Midbrain (tissue), 1 donor: ENCODE results near the gene TAX1BP3.
"Not testable (repeated sequence)": the region's sequence is repeated elsewhere in the genome, so short reads cannot be mapped to it uniquely, and the experiment has no call there.

Experiments used
- DNase-seq: peaks from one replicate; lab custom pipeline; 2025; lab: John Stamatoyannopoulos, UW

Gene TAX1BP3

GRCh38 chr17:3668279-3669084 lies at the start of gene TAX1BP3, which contains the start of gene EMC6:
Gene TAX1BP3, minus strand, starts transcription at chr17:3668578. Its CDS starts 52 bp downstream, at chr17:3668526.
Gene EMC6, plus strand, starts transcription at chr17:3668812. Its CDS starts 335 bp downstream, at chr17:3669147.
- peak; percentile 98 for DNase-seq

DNA sequence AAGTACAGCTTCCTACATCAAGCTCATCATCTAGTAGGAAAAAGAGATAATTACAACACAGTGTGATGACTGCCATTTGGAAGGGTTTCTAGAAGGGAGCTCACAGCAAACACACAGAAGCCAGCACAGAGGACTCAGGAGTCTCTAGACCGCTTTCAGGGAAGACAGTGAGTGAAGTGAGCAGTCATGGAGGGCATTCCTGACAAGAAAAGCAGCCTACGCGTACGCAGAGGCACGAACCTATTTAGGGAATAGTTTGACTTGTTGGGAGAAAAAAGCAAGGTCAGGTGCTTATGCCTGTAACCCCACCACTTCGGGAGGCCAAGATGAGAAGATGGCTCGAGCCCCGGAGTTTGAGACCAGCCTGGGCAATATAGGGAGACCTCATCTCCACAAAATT lies 46.9 kb upstream of the TAX1BP3 start:
- no peak for DNase-seq

- no peak for DNase-seq
Observed at GRCh38 chr17:3712811-3713463, 44.6 kb upstream of the TAX1BP3 start.

- DNase-seq = no peak
Observed at GRCh38 chr17:3710951-3711383, 42.6 kb upstream of the TAX1BP3 start.

DNA sequence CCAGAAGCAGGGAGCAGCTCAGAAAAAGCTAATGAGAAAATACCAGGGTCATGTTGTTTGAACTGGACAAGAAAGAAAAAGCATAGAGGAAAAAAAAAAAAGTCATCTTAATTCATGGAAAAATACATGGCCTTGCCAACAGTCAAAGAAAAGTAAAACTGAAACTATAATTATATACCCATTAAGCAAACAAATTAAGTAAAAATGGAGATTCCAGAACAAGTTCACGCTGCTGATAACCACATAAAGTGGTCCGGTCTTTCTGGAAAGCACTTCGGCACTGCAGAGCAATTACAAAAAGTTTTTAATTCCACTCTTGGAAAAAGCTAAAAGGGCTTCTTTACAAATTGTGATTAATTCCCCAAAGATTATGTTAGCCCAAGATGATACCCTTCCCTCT lies 40.0 kb upstream of the TAX1BP3 start:
- no peak for DNase-seq

GRCh38 chr17:3705718-3705984 lies 37.3 kb upstream of the TAX1BP3 start:
- not testable (repeated sequence) for DNase-seq

DNA sequence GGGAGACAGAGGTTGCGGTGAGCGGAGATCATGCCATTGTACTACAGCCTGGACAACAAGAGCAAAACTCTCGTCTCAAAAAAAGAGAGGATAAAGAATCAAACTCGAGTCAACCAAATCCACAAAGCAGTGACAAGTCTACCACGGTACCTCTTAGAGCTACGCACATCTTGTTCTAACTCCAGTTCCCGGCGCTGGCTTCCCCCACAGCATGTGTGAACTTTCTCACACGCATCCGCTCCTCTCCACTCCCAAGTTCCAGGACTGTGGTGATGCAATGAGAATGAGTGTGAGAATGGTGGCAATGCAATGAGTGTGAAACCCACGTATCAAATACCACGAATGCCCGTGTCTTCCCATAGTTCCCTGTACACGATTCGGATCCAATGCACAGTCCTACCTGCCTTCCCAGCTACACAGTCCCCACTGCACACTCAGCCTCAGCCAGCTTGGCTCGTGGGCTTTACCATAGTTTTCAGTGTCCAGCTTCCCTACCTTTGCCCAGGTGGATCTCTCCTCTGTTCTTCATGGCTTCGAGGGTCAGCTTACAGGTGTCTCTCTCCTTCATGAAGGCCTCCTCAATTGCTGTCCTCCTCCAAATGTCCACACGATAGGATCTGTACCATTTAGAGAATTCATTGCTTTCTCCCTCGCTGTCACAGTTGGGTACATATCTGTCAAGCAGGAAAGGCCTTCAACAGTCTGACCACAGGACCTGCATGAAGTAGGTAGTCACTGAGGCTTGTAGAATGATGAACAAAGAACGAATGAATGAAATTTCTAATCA lies 36.7 kb upstream of the TAX1BP3 start:
- no peak for DNase-seq

GRCh38 chr17:3702041-3702539 lies 33.7 kb upstream of the TAX1BP3 start:
- DNase-seq = not testable (repeated sequence)

DNA sequence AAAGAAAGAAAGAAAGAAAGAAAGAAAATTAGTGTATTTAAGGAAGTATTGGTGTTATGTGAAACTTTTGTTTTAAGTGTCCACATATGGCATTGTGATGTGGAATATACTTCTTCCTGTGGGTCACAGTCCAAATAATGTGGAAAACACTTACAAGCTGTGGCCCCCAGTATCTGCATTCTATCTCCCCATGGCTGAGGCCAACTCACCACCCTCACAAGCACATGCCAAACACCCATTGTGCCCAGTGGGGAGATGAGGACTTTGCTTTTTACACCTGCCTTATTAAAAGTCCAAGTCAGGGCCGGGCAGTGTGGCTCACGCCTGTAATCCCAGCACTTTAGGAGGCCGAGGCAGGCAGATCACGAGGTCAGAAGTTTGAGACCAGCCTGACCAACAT lies 31.6 kb upstream of the TAX1BP3 start:
- DNase-seq = no peak

GRCh38 chr17:3698139-3698538 lies 29.8 kb upstream of the TAX1BP3 start:
- no peak for DNase-seq

GRCh38 chr17:3697103-3697476 lies 28.7 kb upstream of the TAX1BP3 start:
- no peak for DNase-seq

DNA sequence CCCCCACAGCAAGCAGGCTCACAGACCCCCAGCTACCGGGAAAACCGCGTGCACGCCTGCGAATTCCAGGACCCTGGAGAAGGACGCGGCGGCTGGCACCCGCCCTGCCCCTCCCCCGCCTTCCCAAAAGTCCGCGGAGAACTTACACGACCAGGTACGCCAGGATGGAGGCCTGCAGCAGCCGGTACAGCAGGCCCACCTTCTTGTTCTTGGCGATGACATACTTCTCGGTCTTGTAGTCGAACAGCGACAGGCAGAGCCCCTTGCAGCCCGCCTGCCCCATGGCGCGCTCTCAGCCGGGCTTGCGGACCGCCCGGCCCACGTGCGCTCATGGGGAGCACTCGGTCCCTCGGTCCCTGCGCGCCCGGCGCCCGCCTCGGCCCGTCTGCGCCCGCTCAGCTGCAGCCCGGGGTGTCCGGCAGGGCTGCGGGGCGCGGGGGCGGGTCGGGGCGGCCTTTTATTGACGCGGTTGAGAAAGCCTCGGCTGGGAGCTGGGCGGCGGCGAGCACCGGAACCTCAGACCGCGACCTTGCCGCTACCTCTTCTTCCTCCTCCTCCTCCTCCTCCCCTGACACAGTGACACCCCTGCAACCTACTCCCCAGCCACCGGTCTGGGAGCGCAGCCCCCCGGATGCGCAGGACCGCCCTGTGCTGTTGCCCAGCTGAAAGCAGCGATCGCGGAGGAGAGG lies 27.5 kb upstream of the TAX1BP3 start, which contains the start of gene P2RX5:
Gene P2RX5 (minus strand): TSS at position 433 of the 689 bp plus-strand sequence. CDS start 150 bp downstream, at position 283.
- no peak for DNase-seq

DNA sequence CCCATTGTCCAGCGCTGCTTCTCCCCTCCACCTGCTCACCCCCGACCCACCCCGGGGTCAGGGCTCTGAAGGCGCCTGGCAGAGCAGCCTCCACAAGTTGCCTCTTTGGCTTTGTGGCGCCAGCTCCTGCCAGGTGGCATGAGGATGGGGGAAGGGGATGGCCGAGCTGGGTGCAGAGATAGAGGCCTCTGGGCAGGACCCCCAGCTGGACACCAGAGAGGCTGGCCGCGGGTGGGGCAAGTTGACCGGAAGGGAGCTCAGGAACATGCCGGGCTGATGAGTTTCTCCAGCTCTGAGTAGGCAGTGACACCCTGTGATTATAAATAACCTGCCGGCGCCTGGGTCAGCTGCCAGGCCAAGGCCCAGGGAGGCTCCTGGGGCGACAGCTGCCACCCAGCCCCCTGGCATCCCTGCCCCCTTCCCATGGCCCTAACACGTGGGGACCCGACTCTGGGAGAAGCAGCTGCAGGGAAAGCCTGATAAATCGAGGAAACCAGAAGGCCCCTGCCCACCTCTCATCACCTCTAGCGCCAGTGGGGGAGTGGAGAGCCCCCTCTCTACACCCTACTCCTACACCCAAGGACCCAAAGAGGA lies 26.8 kb upstream of the TAX1BP3 start:
- DNase-seq = no peak

DNA sequence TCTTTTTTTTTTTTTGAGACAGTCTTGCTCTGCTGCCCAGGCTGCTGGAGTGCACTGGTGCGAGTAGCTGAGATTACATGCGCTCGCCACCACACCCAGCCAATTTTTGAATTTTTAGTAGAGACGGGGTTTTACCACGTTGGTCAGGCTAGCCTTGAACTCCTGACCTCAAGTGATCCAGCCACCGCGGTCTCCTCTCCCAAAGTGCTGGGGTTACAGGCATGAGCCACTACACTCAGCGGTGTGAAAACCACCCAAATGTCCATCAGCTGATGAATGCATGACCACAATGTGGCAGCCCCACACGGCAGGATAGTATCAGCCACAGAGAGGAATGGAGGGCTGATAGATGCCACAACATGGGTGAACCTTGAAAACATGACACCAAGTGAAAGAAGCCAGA lies 25.5 kb upstream of the TAX1BP3 start:
- DNase-seq = no peak

- no peak for DNase-seq
Observed at GRCh38 chr17:3693141-3693540, 24.8 kb upstream of the TAX1BP3 start.

DNA sequence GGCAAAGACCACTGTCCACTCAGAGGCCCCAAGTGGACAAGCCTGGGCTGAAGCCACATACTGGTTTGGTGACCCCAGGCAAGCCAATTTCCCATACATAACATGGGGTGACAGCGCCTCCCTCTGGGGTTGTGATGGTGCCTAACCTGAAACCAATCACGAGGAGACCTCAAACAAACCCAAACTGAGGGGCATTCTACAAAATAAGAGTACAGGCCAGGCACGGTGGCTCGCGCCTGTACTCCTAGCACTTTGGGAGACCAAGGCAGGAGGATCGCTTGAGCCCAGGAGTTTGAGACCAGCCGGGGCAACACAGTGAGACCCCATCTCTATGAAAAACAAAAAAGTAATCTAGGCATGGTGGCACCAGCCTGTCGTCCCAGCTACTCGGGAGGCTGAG lies 24.0 kb upstream of the TAX1BP3 start:
- DNase-seq = no peak

DNA sequence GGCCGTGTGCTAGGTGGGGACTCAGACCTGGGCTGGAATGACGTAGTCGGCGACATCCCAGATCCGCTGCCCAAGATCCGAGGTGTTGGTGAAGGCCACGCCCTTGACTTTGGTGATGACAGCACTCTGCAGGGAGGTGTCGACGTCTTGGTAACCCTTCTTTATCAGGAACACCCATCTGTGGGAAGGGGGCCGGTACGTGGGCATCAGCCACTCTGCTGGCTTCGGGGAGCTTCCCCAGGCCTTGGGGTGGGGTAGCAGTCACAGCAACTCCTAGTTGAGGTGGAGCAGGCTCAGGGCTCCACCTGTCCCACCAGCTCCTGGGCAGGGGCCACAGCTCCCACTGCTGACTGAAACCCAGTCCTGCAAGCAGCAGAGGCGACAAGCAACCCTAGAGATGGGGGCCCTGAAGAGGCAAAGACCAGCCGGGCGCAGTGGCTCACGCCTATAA lies 23.3 kb upstream of the TAX1BP3 start:
- DNase-seq = no peak

- DNase-seq = no peak
Observed at GRCh38 chr17:3690094-3690715, 21.8 kb upstream of the TAX1BP3 start.

DNA sequence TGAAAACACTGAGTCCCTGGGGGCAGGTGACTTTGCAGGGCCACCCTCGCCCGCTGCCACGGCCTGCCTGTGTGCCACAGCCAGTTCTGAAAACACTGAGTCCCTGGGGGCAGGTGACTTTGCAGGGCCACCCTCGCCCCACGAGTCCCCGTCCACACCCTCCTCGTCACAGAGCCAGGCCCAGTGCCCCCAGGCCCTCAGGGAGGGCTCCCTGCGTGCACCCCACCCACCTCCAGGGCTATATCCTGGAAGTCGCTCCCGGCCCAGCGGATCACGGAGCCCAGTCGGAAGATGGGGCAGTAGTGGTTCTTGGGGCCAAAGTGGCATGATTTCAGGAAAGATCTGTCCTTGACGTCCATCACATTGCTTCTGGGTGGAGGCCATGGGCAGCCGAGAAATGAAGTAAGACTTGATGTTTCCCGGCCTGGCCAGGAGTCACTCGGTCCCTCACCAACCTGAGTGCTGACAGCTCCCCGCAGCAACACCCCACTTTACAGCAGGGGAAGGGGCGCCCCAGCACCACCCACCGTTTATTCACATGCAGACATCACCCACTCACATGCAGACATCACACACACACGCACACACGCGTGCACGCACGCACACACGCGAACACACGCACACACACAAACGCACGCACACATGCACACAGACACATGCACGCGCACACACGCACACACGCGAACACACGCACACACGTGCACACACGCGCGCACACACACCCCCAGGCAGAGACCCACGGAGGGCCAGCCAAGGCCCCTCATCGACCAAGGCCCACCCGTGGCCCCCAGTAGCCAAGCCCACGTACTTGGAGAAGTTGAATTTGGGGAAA lies 21.1 kb upstream of the TAX1BP3 start:
- no peak for DNase-seq

DNA sequence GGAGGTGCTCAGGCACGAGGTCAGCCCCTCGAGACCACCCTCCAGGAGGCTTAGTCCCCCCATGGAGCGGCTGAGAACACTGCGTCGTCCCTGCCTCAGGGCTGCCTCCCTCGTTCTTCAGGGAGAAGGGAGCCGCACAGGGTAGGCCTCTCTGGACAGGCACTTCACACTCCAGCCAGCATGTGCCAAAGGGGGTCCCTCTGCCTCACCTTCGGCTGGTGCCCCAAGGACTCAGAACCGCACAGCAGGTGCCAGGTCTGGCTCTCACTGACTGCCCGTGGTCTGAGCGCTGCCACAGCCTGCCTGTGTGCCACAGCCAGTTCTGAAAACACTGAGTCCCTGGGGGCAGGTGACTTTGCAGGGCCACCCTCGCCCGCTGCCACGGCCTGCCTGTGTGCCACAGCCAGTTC lies 20.5 kb upstream of the TAX1BP3 start:
- DNase-seq = no peak
